OCI-LY1 (cell line): ENCODE data around the gene PCDHGA3.
A peak's percentile ranks its signal among the peaks of the same experiment; 100 is the strongest.
"Not testable (repeated sequence)": the region's sequence is repeated elsewhere in the genome, so short reads cannot be mapped to it uniquely, and the experiment has no call there.

Experiments used
- H2AFZ ChIP-seq: fragments of 200-600 bp; sonication (generic), shearing (Covaris generic); 2 replicates; pipeline ENCODE4 v1.6.0; 2014; ENCODE audit warnings: antibody characterized with exemption, mild to moderate bottlenecking, low read length
- H3F3A ChIP-seq: fragments of 200-600 bp; sonication (generic), shearing (Covaris generic); 2 replicates; pipeline ENCODE4 v1.6.0; 2014; ENCODE audit warnings: mild to moderate bottlenecking, antibody characterized with exemption, low read length, moderate library complexity; ENCODE audit not compliant: insufficient read depth
- H3K27ac ChIP-seq: fragments of 200-600 bp; sonication (generic); 2 replicates; pipeline ENCODE4 v1.5.1; 2014; ENCODE audit warnings: low read length, mixed run types, mild to moderate bottlenecking, low read depth; ENCODE audit not compliant: poor library complexity, severe bottlenecking
- H3K27me3 ChIP-seq: fragments of 200-600 bp; sonication (generic); 2 replicates; pipeline ENCODE4 v1.6.0; 2014; ENCODE audit warnings: antibody characterized with exemption, mild to moderate bottlenecking, low read length, moderate library complexity; ENCODE audit not compliant: insufficient read depth
- H3K36me3 ChIP-seq: fragments of 200-600 bp; sonication (generic); 2 replicates; pipeline ENCODE4 v1.6.1; 2014; ENCODE audit warnings: mild to moderate bottlenecking, antibody characterized with exemption, low read length, moderate library complexity, mixed read lengths; ENCODE audit not compliant: insufficient read depth
- H3K4me1 ChIP-seq: fragments of 200-600 bp; sonication (generic); 2 replicates; pipeline ENCODE4 v1.5.1; 2014; ENCODE audit warnings: mild to moderate bottlenecking, low read length, moderate library complexity; ENCODE audit not compliant: insufficient read depth, severe bottlenecking
- H3K4me2 ChIP-seq: fragments of 200-600 bp; sonication (generic), shearing (Covaris generic); 2 replicates; pipeline ENCODE4 v1.6.1; 2014; ENCODE audit warnings: low read length
- H3K4me3 ChIP-seq: fragments of 200-600 bp; sonication (generic); 2 replicates; pipeline ENCODE4 v1.5.1; 2014; ENCODE audit warnings: low read length, low read depth, mild to moderate bottlenecking, mixed read lengths; ENCODE audit not compliant: poor library complexity, severe bottlenecking
- H3K79me2 ChIP-seq: fragments of 200-600 bp; shearing (Covaris generic); 2 replicates; pipeline ENCODE4 v1.6.1; 2016; ENCODE audit warnings: mixed run types, low read length, mixed read lengths; ENCODE audit not compliant: insufficient read depth
- H3K9ac ChIP-seq: fragments of 200-600 bp; sonication (generic), shearing (Covaris generic); 2 replicates; pipeline ENCODE4 v1.6.1; 2014; ENCODE audit warnings: mild to moderate bottlenecking, low read length, mixed read lengths
- H3K9me2 ChIP-seq: fragments of 200-600 bp; sonication (generic), shearing (Covaris generic); 2 replicates; pipeline ENCODE4 v1.6.1; 2014; ENCODE audit warnings: low read depth, mild to moderate bottlenecking, low read length, mixed read lengths
- H3K9me3 ChIP-seq: fragments of 200-600 bp; shearing (Covaris generic); 2 replicates; pipeline ENCODE4 v1.6.1; 2014; ENCODE audit warnings: low read length, mixed read lengths
- H4K20me1 ChIP-seq: fragments of 200-600 bp; sonication (generic), shearing (Covaris generic); 2 replicates; pipeline ENCODE4 v1.6.0; 2016; ENCODE audit warnings: mild to moderate bottlenecking, low read length; ENCODE audit not compliant: insufficient read depth
- CTCF ChIP-seq: fragments of 200-600 bp; sonication (generic), shearing (Covaris generic); IDR thresholded peaks from 2 replicates; pipeline ENCODE4 v1.5.1; 2017; ENCODE audit warnings: mild to moderate bottlenecking, antibody characterized with exemption, low read length, moderate library complexity, mixed read lengths
- EZH2 ChIP-seq: fragments of 200-600 bp; sonication (generic), shearing (Covaris generic); IDR thresholded peaks from 2 replicates; pipeline ENCODE4 v1.8.0; 2017; ENCODE audit warnings: borderline replicate concordance, mixed run types, mild to moderate bottlenecking, antibody characterized with exemption, low read length, moderate library complexity, mixed read lengths

Gene PCDHGA3

DNA sequence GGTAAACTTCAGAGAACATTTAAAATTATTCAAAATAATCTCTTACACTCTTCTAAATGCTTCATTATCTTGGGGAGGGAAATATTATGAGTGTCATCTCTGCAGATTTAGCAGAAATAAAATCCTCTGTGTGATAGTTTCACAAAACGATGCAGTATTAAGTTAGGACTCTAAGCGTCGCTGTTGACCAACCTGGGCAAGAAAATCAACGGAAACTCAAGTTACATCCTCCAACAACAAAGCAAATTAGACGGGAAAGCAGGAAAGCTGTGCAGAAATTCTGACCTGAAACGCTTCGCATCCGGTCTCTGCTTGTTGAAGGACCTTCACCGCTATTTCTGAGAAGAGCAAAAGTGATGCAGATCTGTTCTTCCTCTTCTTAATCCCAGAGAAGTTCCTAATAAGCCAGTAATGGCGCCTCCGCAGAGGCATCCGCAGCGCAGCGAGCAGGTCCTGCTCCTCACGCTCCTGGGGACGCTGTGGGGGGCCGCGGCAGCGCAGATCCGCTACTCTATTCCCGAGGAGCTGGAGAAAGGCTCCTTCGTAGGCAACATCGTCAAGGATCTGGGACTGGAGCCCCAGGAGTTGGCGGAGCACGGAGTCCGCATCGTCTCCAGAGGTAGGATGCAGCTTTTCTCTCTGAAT lies 30.2 kb downstream of the PCDHGA3 start, which contains the start of gene PCDHGA6:
Gene PCDHGA6, plus strand, starts transcription at position 219 of the 645 bp plus-strand sequence. Its CDS starts 193 bp downstream, at position 412.
- Histone ChIP-seq H3K9me3 (peaks cover 19% of the 10 kb centered on the region), H3K36me3 (no peaks in the 10 kb centered on the region), H3K9me2 (no peaks in the 10 kb centered on the region), H3K27me3 (no peaks in the 10 kb centered on the region), H3K9ac (no peak within 1 kb of the TSS), H2AFZ (no peak within 1 kb of the TSS), H3K27ac (no peak within 1 kb of the TSS), H3F3A (0 out of 2 replicates have a peak, but pooled peaks cover 3% of the 10 kb centered on the region), H4K20me1 (no peaks in the 10 kb centered on the region), H3K4me2 (no peak within 1 kb of the TSS), H3K4me3 (no peak within 1 kb of the TSS), H3K4me1 (no peaks in the 10 kb centered on the region), H3K79me2 (no peaks in the 10 kb centered on the region)
- peak; percentile 18; the same call in 1 of the 2 replicates for TF ChIP-seq CTCF
- no peak for TF ChIP-seq EZH2

DNA sequence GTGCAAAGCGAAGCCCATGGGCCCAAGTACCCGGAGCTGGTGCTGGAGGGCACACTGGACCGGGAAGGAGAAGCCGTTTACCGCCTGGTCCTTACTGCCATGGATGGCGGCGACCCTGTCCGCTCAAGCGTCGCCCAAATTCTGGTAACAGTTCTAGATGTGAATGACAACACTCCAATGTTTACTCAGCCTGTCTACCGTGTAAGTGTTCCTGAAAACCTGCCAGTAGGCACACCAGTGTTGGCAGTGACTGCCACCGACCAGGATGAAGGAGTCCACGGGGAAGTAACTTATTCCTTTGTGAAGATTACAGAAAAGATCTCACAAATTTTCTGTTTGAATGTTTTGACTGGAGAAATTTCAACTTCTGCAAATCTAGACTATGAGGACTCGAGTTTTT lies 31.0 kb downstream of the PCDHGA3 start:
- no peaks in the 10 kb centered on the region for H3K36me3 ChIP-seq
- no peaks in the 10 kb centered on the region for H4K20me1 ChIP-seq
- H3K9me2 ChIP-seq, result no peaks in the 10 kb centered on the region
- H3K4me3 ChIP-seq, result no peak overlapping the region
- peaks cover 19% of the 10 kb centered on the region for H3K9me3 ChIP-seq
- H3K27ac ChIP-seq, result no peak overlapping the region
- no peak overlapping the region for H2AFZ ChIP-seq
- no peaks in the 10 kb centered on the region for H3K4me1 ChIP-seq
- 0 out of 2 replicates have a peak, but pooled peaks cover 3% of the 10 kb centered on the region for H3F3A ChIP-seq
- TF ChIP-seq CTCF (no peak), EZH2 (no peak)
- H3K4me2 ChIP-seq, result no peak overlapping the region
- no peaks in the 10 kb centered on the region for H3K27me3 ChIP-seq
- H3K9ac ChIP-seq, result no peak overlapping the region
- no peaks in the 10 kb centered on the region for H3K79me2 ChIP-seq

DNA sequence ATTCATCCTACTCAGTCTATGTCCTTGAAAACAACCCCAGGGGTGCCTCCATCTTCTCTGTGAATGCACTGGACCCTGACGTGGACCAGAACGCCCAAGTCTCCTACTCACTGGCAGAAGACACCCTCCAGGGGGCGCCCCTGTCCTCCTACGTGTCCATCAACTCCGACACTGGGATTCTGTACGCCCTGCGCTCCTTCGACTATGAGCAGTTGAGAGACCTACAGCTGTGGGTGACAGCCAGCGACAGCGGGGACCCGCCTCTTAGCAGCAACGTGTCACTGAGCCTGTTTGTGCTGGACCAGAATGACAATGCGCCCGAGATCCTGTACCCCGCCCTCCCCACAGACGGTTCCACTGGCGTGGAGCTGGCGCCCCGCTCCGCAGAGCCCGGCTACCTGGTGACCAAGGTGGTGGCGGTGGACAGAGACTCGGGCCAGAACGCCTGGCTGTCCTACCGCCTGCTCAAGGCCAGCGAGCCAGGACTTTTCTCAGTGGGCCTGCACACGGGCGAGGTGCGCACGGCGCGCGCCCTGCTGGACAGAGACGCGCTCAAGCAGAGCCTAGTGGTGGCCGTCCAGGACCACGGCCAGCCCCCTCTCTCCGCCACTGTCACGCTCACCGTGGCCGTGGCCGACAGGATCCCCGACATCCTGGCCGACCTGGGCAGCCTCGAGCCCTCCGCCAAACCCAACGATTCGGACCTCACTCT lies 32.0 kb downstream of the PCDHGA3 start:
- not testable (repeated sequence) for H3K27ac ChIP-seq, H2AFZ ChIP-seq, H3K4me2 ChIP-seq, H3K27me3 ChIP-seq, H4K20me1 ChIP-seq, H3K9ac ChIP-seq, H3K79me2 ChIP-seq, H3F3A ChIP-seq, H3K9me2 ChIP-seq, H3K4me3 ChIP-seq, H3K36me3 ChIP-seq, H3K4me1 ChIP-seq
- H3K9me3 ChIP-seq, result peaks cover 19% of the 10 kb centered on the region
